Measurements from ENCODE around the gene COX5A.
"Not testable (repeated sequence)": the region's sequence is repeated elsewhere in the genome, so short reads cannot be mapped to it uniquely, and the experiment has no call there.

Gene COX5A

DNA sequence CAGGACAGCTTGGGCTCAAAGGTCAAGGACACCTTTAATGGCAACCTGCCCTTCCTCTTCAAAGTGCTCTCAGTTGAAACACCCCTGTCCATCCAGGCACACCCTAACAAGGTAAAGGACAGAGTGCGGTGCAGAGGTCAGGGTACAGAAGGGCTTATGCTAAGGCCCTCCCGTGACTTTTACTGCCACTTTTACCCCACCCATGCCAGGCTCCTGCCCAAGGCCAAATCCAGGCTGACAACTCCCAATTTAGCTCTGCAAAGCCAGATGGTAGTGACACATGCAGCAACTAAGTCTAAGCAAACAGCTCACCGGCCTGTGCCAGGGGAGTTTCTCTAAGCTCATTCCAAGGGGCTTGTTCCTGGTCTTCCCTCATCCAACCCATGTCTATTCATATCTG, 46.4 kb downstream of the COX5A start:
- Histone ChIP-seq H3K9ac (ENCODE audit: insufficient read length, low read depth) (no peak overlapping the region), H3K9me3 (ENCODE audit: insufficient read depth, low read length) (no peaks in the 10 kb centered on the region), H3K4me1 (ENCODE audit: insufficient read depth, insufficient read length) (peaks cover 3% of the 10 kb centered on the region), H3K36me3 (ENCODE audit: insufficient read depth, insufficient read length, low read length) (peaks cover 39% of the 10 kb centered on the region), H3K27me3 (ENCODE audit: insufficient read depth, insufficient read length) (no peaks in the 10 kb centered on the region), H3K4me3 (ENCODE audit: insufficient read length, low read depth) (no peak overlapping the region)
- DNase-seq (ENCODE audit: low read depth, low spot score), result no peak
- TF ChIP-seq SUZ12 (IDR thresholded peaks at IDR 0.05; ENCODE audit: extremely low read depth, insufficient read depth, insufficient read length) (no peak), ZNF274 (IDR thresholded peaks at IDR 0.05; ENCODE audit: low read depth, low read length) (no peak), YY1 (IDR thresholded peaks at IDR 0.05; ENCODE audit: insufficient read depth, insufficient read length) (no peak)

DNA sequence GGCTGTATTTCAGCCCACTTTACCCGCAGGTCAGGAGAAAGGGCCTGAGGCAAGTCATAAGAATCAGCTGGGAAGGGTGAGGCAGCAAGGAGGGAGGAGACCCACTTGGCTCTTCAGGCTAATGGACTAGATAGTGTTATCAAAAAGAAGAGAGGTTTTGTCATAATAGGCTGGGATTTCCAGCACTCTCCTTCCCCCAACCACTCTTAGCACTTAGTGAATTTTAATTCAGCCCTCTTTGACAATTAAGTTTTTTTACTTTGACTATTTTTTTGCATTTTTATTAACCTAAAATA, 47.3 kb downstream of the COX5A start:
- Histone ChIP-seq H3K9me3 (ENCODE audit: insufficient read depth, low read length) (no peaks in the 10 kb centered on the region), H3K4me3 (ENCODE audit: insufficient read length, low read depth) (peak overlapping the region; percentile 95), H3K4me1 (ENCODE audit: insufficient read depth, insufficient read length) (peaks cover 3% of the 10 kb centered on the region), H3K27me3 (ENCODE audit: insufficient read depth, insufficient read length) (no peaks in the 10 kb centered on the region), H3K36me3 (ENCODE audit: insufficient read depth, insufficient read length, low read length) (peaks cover 30% of the 10 kb centered on the region), H3K9ac (ENCODE audit: insufficient read length, low read depth) (peak overlapping the region; percentile 96)
- TF ChIP-seq SUZ12 (IDR thresholded peaks at IDR 0.05; ENCODE audit: extremely low read depth, insufficient read depth, insufficient read length) (no peak), YY1 (IDR thresholded peaks at IDR 0.05; ENCODE audit: insufficient read depth, insufficient read length) (no peak), ZNF274 (IDR thresholded peaks at IDR 0.05; ENCODE audit: low read depth, low read length) (no peak)
- no peak for DNase-seq (ENCODE audit: low read depth, low spot score)

DNA sequence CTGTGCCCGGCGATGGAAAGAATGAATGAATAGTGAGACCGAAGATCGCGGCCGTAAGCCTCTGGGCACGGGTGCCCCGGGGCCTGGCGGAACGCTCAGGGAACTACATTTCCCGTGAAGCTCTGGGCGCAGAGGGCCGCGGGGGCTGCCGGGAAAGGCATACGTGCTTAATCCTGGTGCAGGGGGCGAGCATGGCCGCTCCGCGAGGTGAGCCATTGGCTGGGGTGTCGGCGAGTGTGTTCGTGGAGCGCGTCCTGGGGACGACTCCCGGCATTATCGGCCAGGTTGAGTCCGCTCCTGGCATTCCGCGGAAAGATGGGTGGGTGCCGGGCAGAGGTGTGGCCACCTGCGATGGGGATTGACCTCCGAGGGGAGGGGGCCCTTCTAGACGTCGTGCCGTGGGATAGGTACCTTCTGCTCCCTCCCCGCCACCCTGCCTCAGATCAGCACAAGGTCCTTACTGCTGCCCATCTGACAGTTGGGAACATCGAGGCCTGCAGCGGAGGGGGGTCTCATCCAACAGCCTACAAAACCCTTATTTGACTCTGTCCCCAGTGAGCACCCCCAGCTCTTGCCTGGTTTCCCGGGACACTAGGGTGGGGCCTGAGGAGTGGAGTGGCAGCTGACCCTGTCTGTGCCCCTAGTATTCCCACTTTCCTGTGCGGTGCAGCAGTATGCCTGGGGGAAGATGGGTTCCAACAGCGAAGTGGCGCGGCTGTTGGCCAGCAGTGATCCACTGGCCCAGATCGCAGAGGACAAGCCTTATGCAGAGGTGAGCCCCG, 47.8 kb downstream of the COX5A start, which contains the start of gene MPI:
Gene MPI (plus strand): TSS at position 160 of the 782 bp plus-strand sequence. CDS start 32 bp downstream, at position 192.
- DNase-seq (ENCODE audit: low read depth, low spot score), result peak; percentile 76
- peaks cover 3% of the 10 kb centered on the region for H3K4me1 ChIP-seq (ENCODE audit: insufficient read depth, insufficient read length)
- TF ChIP-seq SUZ12 (IDR thresholded peaks at IDR 0.05; ENCODE audit: extremely low read depth, insufficient read depth, insufficient read length) (no peak), YY1 (IDR thresholded peaks at IDR 0.05; ENCODE audit: insufficient read depth, insufficient read length) (peak; percentile 84)

DNA sequence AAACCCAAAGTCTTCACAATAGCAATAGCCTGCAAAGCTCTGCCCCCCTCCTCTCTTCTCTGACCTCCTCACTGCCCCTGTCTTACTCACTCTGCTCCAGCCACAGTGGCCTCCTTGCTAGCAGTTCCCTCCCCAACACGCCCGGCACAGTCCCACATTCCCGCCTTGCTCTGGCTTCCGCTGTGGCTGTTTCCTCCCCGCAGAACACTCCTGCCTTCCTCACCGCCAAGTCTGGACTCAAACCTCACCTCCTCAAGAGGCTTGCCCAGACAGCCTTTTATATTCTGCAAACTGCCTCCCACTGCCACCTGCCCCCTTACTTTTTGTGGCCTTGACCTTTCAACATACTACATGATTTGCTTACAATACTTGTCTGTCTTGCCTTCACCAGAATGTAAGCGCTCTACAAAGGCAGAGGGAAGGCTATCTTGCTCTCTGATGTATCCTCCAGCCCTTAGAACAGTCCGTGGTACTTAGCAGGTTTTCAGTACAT, 48.4 kb downstream of the COX5A start:
- H3K9me3 ChIP-seq (ENCODE audit: insufficient read depth, low read length), result no peaks in the 10 kb centered on the region
- H3K9ac ChIP-seq (ENCODE audit: insufficient read length, low read depth), result peak overlapping the region; percentile 61
- H3K4me1 ChIP-seq (ENCODE audit: insufficient read depth, insufficient read length), result peaks cover 3% of the 10 kb centered on the region
- no peak for DNase-seq (ENCODE audit: low read depth, low spot score)
- TF ChIP-seq YY1 (IDR thresholded peaks at IDR 0.05; ENCODE audit: insufficient read depth, insufficient read length) (no peak), SUZ12 (IDR thresholded peaks at IDR 0.05; ENCODE audit: extremely low read depth, insufficient read depth, insufficient read length) (no peak), ZNF274 (IDR thresholded peaks at IDR 0.05; ENCODE audit: low read depth, low read length) (no peak)
- peaks cover 30% of the 10 kb centered on the region for H3K36me3 ChIP-seq (ENCODE audit: insufficient read depth, insufficient read length, low read length)
- no peaks in the 10 kb centered on the region for H3K27me3 ChIP-seq (ENCODE audit: insufficient read depth, insufficient read length)
- peak overlapping the region; percentile 95 for H3K4me3 ChIP-seq (ENCODE audit: insufficient read length, low read depth)

More for the DNA sequence above, 47.8 kb downstream of the COX5A start, which contains the start of gene MPI:
- no peaks in the 10 kb centered on the region for H3K9me3 ChIP-seq (ENCODE audit: insufficient read depth, low read length)
- H3K27me3 ChIP-seq (ENCODE audit: insufficient read depth, insufficient read length), result no peaks in the 10 kb centered on the region
- peaks cover 30% of the 10 kb centered on the region for H3K36me3 ChIP-seq (ENCODE audit: insufficient read depth, insufficient read length, low read length)
- H3K9ac ChIP-seq (ENCODE audit: insufficient read length, low read depth), result peak within 1 kb of the TSS; percentile 96
- H3K4me3 ChIP-seq (ENCODE audit: insufficient read length, low read depth), result peak within 1 kb of the TSS; percentile 95

DNA sequence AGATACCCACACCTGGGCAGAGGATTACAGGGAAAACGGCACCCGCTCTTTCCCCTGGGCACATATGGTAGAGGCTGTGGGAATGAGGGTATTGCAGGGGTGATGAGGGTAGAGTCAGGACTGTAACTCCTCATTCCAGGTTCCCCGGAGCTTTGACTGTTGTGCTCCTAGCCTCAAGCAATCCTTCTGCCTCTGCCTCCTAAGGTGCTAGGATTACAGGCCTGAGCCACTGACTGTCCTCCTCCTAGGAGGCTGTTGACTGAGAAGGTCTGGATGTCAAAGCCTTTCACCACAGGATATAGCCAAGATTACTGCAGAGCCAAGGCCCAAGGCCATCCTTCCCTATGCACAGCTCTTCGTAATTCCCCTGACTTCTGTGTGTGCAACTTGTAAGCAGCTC, 49.2 kb downstream of the COX5A start:
- H3K36me3 ChIP-seq (ENCODE audit: insufficient read depth, insufficient read length, low read length), result peaks cover 29% of the 10 kb centered on the region
- no peaks in the 10 kb centered on the region for H3K27me3 ChIP-seq (ENCODE audit: insufficient read depth, insufficient read length)
- H3K9me3 ChIP-seq (ENCODE audit: insufficient read depth, low read length), result no peaks in the 10 kb centered on the region
- no peak overlapping the region for H3K4me3 ChIP-seq (ENCODE audit: insufficient read length, low read depth)
- H3K9ac ChIP-seq (ENCODE audit: insufficient read length, low read depth), result no peak overlapping the region
- no peak for TF ChIP-seq SUZ12 (IDR thresholded peaks at IDR 0.05; ENCODE audit: extremely low read depth, insufficient read depth, insufficient read length)
- no peak for TF ChIP-seq ZNF274 (IDR thresholded peaks at IDR 0.05; ENCODE audit: low read depth, low read length)
- no peak for TF ChIP-seq YY1 (IDR thresholded peaks at IDR 0.05; ENCODE audit: insufficient read depth, insufficient read length)
- DNase-seq (ENCODE audit: low read depth, low spot score), result no peak
- H3K4me1 ChIP-seq (ENCODE audit: insufficient read depth, insufficient read length), result peaks cover 3% of the 10 kb centered on the region

DNA sequence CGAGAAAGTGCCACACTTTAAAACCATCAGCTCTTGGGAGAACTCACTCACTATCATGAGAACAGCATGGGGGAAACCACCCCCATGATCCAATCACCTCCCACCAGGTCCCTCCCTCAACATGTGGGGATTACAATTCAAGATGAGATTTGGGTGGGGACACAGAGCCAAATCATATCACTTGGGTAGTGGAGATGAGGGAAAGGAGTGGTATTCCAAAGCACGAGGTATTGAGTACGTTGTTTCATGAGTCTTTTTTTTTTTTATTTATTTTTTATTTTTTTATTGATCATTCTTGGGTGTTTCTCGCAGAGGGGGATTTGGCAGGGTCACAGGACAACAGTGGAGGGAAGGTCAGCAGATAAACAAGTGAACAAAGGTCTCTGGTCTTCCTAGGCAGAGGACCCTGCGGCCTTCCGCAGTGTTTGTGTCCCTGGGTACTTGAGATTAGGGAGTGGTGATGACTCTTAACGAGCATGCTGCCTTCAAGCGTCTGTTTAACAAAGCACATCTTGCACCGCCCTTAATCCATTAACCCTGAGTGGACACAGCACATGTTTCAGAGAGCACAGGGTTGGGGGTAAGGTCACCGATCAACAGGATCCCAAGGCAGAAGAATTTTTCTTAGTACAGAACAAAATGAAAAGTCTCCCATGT, 50.2 kb downstream of the COX5A start:
- not testable (repeated sequence) for H3K4me3 ChIP-seq (ENCODE audit: insufficient read length, low read depth); DNase-seq (ENCODE audit: low read depth, low spot score); H3K9ac ChIP-seq (ENCODE audit: insufficient read length, low read depth); H3K4me1 ChIP-seq (ENCODE audit: insufficient read depth, insufficient read length); H3K9me3 ChIP-seq (ENCODE audit: insufficient read depth, low read length); H3K27me3 ChIP-seq (ENCODE audit: insufficient read depth, insufficient read length)
- peaks cover 18% of the 10 kb centered on the region for H3K36me3 ChIP-seq (ENCODE audit: insufficient read depth, insufficient read length, low read length)

DNA sequence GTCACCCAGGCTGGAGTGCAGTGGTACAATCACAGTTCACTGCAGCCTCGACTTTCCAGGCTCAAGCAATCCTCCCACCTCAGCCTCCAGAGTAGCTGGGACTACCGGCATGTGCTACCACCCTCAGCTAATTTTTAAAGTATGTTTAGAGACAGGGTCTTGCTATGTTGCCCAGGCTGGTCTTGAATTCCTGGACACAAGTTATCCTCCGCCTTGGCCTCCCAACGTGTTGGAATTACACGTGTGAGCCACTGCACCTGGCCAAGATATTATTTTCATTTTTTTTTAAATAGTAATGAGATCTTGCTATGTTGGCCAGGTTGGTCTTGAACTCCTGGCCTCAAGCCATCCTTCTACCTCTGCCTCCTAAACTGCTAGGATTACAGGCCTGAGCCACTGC, 52.4 kb downstream of the COX5A start:
- no peak for DNase-seq (ENCODE audit: low read depth, low spot score)
- no peak overlapping the region for H3K4me3 ChIP-seq (ENCODE audit: insufficient read length, low read depth)
- H3K4me1 ChIP-seq (ENCODE audit: insufficient read depth, insufficient read length), result peaks cover 3% of the 10 kb centered on the region
- H3K27me3 ChIP-seq (ENCODE audit: insufficient read depth, insufficient read length), result no peaks in the 10 kb centered on the region
- H3K36me3 ChIP-seq (ENCODE audit: insufficient read depth, insufficient read length, low read length), result no peaks in the 10 kb centered on the region
- H3K9ac ChIP-seq (ENCODE audit: insufficient read length, low read depth), result no peak overlapping the region
- peaks cover 17% of the 10 kb centered on the region; the same call in 1 of the 2 replicates for H3K9me3 ChIP-seq (ENCODE audit: insufficient read depth, low read length)
- TF ChIP-seq SUZ12 (IDR thresholded peaks at IDR 0.05; ENCODE audit: extremely low read depth, insufficient read depth, insufficient read length), result no peak
- TF ChIP-seq ZNF274 (IDR thresholded peaks at IDR 0.05; ENCODE audit: low read depth, low read length), result no peak
- no peak for TF ChIP-seq YY1 (IDR thresholded peaks at IDR 0.05; ENCODE audit: insufficient read depth, insufficient read length)
